ENCODE data around the gene OLR1.
"Not testable (repeated sequence)": the region's sequence is repeated elsewhere in the genome, so short reads cannot be mapped to it uniquely, and the experiment has no call there.

Gene OLR1

GRCh38 chr12:10171973-10172728 lies at the start of gene OLR1:
TSS of gene OLR1 (minus strand) at chr12:10172132. CDS start at chr12:10172077, 55 bp downstream.
- peaks cover 0 to 2% (median 0%) of the 10 kb centered on the region in 11 experiments; a peak in 1 of 22 replicates for H3K9me3 ChIP-seq (replicated peaks in 1 of 11)
- H3K4me3 ChIP-seq, result peak within 1 kb of the TSS in 2 of 10 experiments; percentile 3 to 34; a peak in 2 of 20 replicates
- H3K27ac ChIP-seq, result peak within 1 kb of the TSS in 2 of 11 experiments; percentile 22 to 42; a peak in 3 of 22 replicates
- no peaks in the 10 kb centered on the region for H4K20me1 ChIP-seq
- H3K4me2 ChIP-seq, result peak within 1 kb of the TSS in 4 of 11 experiments; percentile 52 to 78 (median 65); a peak in 8 of 22 replicates
- peak within 1 kb of the TSS in 1 of 11 experiments; percentile 12; a peak in 1 of 22 replicates for H3K9ac ChIP-seq
- H3K27me3 ChIP-seq, result no peaks in the 10 kb centered on the region
- no peak for TF ChIP-seq Cebpa-rat (IDR thresholded peaks at IDR 0.05)
- peaks cover 5 to 50% (median 9%) of the 10 kb centered on the region in 10 experiments; a peak in 16 of 20 replicates for H3K4me1 ChIP-seq
- H3K36me3 ChIP-seq, result no peaks in the 10 kb centered on the region

DNA sequence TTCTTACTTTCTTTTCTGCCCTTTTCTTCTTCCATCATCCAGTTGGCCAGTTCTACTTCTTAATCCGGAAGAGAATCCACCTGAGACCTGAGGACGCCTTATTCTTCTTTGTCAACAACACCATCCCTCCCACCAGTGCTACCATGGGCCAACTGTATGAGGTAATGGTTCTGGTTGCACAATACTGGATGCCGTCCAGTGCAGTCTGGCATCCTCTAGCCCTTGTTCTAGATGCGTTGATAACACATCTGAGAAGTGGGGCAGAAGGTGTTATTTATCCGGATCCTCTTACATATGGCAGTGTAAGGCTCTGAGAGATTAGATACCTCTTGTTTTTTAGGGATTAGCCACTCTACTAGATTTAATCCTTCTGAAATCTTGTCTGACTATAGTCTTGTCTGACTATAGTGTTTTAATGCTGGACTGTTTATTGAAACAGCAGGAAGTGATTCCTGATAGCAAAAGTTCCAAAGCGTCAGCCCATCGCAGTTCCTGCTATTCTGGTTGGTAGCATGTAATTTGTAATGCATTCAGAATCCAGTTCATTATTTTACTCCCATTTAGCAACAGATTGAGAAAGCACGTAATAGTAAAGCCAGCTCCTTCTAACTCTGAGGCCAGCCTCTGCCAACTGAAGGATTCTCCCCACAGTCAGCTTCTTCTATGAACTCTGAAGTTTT lies 48.6 kb upstream of the OLR1 start:
- no peak overlapping the region for H3K4me3 ChIP-seq
- H3K27me3 ChIP-seq, result no peaks in the 10 kb centered on the region
- peaks cover 31 to 78% (median 52%) of the 10 kb centered on the region in 11 experiments; a peak in 21 of 22 replicates for H3K36me3 ChIP-seq
- no peak overlapping the region for H3K27ac ChIP-seq
- H3K4me2 ChIP-seq, result no peak overlapping the region
- no peak for TF ChIP-seq Cebpa-rat (IDR thresholded peaks at IDR 0.05)
- H3K9me3 ChIP-seq (replicated peaks in 1 of 11), result peaks cover 0 to 6% (median 0%) of the 10 kb centered on the region in 11 experiments; a peak in 3 of 22 replicates
- no peak overlapping the region for H3K9ac ChIP-seq
- H3K4me1 ChIP-seq, result peaks cover 0 to under 1% (median 0%) of the 10 kb centered on the region in 10 experiments; a peak in 2 of 20 replicates
- H4K20me1 ChIP-seq, result peaks cover 0 to 13% (median 0%) of the 10 kb centered on the region in 11 experiments; a peak in 2 of 22 replicates

GRCh38 chr12:10218021-10218420 lies 46.1 kb upstream of the OLR1 start:
- Histone ChIP-seq H4K20me1 (peaks cover 0 to 30% (median 0%) of the 10 kb centered on the region in 11 experiments; a peak in 4 of 22 replicates), H3K4me1 (peaks cover 8 to 20% (median 15%) of the 10 kb centered on the region in 10 experiments; a peak in 18 of 20 replicates), H3K9ac (no peak overlapping the region), H3K36me3 (peaks cover 27 to 59% (median 41%) of the 10 kb centered on the region in 11 experiments; a peak in 21 of 22 replicates), H3K4me3 (no peak overlapping the region), H3K9me3 (replicated peaks in 1 of 11) (no peaks in the 10 kb centered on the region), H3K4me2 (no peak overlapping the region), H3K27me3 (peaks cover 0 to 7% (median 0%) of the 10 kb centered on the region in 11 experiments; a peak in 2 of 22 replicates), H3K27ac (no peak overlapping the region)
- no peak for TF ChIP-seq Cebpa-rat (IDR thresholded peaks at IDR 0.05)

GRCh38 chr12:10215946-10216345 lies 44.0 kb upstream of the OLR1 start:
- not testable (repeated sequence) for H3K27ac ChIP-seq; H3K9ac ChIP-seq; H3K9me3 ChIP-seq (replicated peaks in 1 of 11); H3K4me2 ChIP-seq; H3K27me3 ChIP-seq; H3K4me3 ChIP-seq
- Histone ChIP-seq H4K20me1 (peaks cover 0 to 30% (median 0%) of the 10 kb centered on the region in 11 experiments; a peak in 4 of 22 replicates), H3K4me1 (peaks cover 12 to 20% (median 16%) of the 10 kb centered on the region in 10 experiments), H3K36me3 (peaks cover 12 to 38% (median 24%) of the 10 kb centered on the region in 11 experiments; a peak in 21 of 22 replicates)

DNA sequence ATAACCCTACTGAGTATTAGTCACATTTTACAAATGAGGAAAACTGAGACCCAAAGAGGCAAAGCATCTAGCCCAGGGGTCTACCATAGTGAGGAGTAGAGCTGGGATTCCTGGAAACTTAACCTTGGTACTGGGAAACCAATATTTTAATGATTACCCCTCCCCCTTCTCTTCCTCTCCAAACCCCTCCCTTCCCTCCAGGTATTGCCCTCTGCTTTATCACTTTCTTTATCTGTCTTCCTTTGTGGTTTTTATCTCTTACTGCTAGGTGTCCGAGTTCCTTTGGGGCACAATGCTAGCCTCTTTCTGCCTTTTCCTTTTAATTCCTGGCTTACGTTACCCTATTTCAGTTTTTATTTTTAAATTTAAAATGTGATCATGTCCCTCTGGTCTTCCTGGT lies 43.5 kb upstream of the OLR1 start:
- Histone ChIP-seq H3K27me3 (peaks cover 0 to 7% (median 0%) of the 10 kb centered on the region in 11 experiments; a peak in 2 of 22 replicates), H4K20me1 (peaks cover 0 to 28% (median 0%) of the 10 kb centered on the region in 11 experiments; a peak in 4 of 22 replicates), H3K27ac (no peak overlapping the region), H3K4me2 (peak overlapping the region in 4 of 11 experiments; percentile 86 to 97 (median 91); a peak in 6 of 22 replicates), H3K9ac (no peak overlapping the region), H3K4me3 (no peak overlapping the region), H3K9me3 (replicated peaks in 1 of 11) (no peaks in the 10 kb centered on the region), H3K36me3 (peaks cover 7 to 33% (median 19%) of the 10 kb centered on the region in 11 experiments; a peak in 19 of 22 replicates), H3K4me1 (peaks cover 12 to 20% (median 16%) of the 10 kb centered on the region in 10 experiments)
- TF ChIP-seq Cebpa-rat (IDR thresholded peaks at IDR 0.05), result no peak

GRCh38 chr12:10214895-10215267 lies 42.9 kb upstream of the OLR1 start:
- Histone ChIP-seq H3K9ac (no peak overlapping the region), H3K27ac (no peak overlapping the region), H3K4me3 (peak overlapping the region in 3 of 10 experiments; percentile 63 to 78 (median 76); a peak in 4 of 20 replicates), H4K20me1 (peaks cover 0 to 26% (median 0%) of the 10 kb centered on the region in 11 experiments; a peak in 4 of 22 replicates), H3K9me3 (replicated peaks in 1 of 11) (peaks cover 0 to 5% (median 0%) of the 10 kb centered on the region in 11 experiments; a peak in 2 of 22 replicates), H3K4me1 (peaks cover 12 to 20% (median 16%) of the 10 kb centered on the region in 10 experiments), H3K27me3 (peaks cover 0 to 7% (median 0%) of the 10 kb centered on the region in 11 experiments; a peak in 2 of 22 replicates), H3K36me3 (peaks cover 1 to 27% (median 13%) of the 10 kb centered on the region in 11 experiments; a peak in 18 of 22 replicates), H3K4me2 (peak overlapping the region in 10 of 11 experiments; percentile 70 to 97 (median 90); a peak in 15 of 22 replicates)
- TF ChIP-seq Cebpa-rat (IDR thresholded peaks at IDR 0.05), result no peak

DNA sequence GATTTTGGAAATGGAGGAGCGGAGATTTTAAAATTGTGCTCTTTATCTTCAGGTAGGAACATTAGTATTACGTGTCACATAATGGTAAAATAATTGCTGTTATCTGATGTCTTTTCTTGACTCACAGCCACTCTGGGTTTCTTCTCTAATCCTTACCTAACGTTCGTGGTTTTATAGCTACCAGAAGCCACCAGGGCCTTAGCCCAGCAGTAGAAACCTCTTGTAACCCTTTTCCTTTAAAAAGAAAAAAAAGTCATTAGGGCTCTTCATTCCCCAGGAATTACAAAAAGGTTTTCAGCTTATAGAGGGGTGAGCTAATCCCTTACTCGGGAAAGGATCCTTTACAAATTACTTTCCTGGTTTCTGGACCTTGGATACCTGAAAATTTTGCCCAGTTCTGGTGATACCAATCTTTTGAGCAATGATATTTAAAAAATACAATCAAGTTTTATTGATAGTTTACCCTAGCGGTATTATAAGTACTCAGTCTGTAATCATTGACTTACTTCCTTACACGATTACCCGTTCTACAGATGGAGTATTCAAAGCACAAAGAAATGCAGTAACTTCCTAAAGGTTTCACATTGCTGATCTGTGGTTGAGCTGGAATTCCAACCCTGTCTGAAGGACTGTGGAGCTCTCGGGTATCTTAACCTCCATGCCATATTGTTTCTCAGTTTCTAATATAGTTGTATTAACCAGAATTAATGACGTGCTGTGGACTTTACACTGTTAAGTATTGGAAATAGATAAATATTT lies 42.4 kb upstream of the OLR1 start:
- H3K9me3 ChIP-seq (replicated peaks in 1 of 11), result peaks cover 0 to 6% (median 0%) of the 10 kb centered on the region in 11 experiments; a peak in 2 of 22 replicates
- H3K27ac ChIP-seq, result peak overlapping the region in 9 of 11 experiments; percentile 68 to 95 (median 86); a peak in 16 of 22 replicates
- peak overlapping the region; percentile 70 to 97 (median 91) for H3K4me2 ChIP-seq
- peak overlapping the region; percentile 72 to 95 (median 87); a peak in 18 of 22 replicates for H3K9ac ChIP-seq
- TF ChIP-seq Cebpa-rat (IDR thresholded peaks at IDR 0.05), result no peak
- peaks cover 12 to 20% (median 16%) of the 10 kb centered on the region in 10 experiments for H3K4me1 ChIP-seq
- peaks cover 0 to 7% (median 0%) of the 10 kb centered on the region in 11 experiments; a peak in 2 of 22 replicates for H3K27me3 ChIP-seq
- peak overlapping the region; percentile 63 to 86 (median 76) for H3K4me3 ChIP-seq
- peaks cover 0 to 26% (median 0%) of the 10 kb centered on the region in 11 experiments; a peak in 4 of 22 replicates for H4K20me1 ChIP-seq
- peaks cover 0 to 22% (median 8%) of the 10 kb centered on the region in 11 experiments; a peak in 12 of 22 replicates for H3K36me3 ChIP-seq

All from BLaER1 treated with 17β-estradiol and CSF1 and Interleukin-3, amounts not matched to agents 10 nM and 100 nM (cell line).